Vagina (tissue), 2 donors: Measurements from ENCODE around the gene IFT81. TPM values are rescaled to one million over a fixed set of nuclear protein-coding genes. Genes with fewer than 3 reads are reported as not detected.

ENCODE experiments used
- DNase-seq, 2 donors: peaks; one replicate each; pipeline ENCODE4 v3.0.0-alpha.2; 2017; ENCODE audit errors: extremely low spot score in 2 of 2
- H3K27ac ChIP-seq: fragments of 200-600 bp; sonication (generic); one replicate; pipeline ENCODE4 v1.5.1; 2019
- H3K27me3 ChIP-seq: fragments of 200-600 bp; sonication (generic); one replicate; pipeline ENCODE4 v1.5.1; 2019
- H3K36me3 ChIP-seq, 2 donors: fragments of 200-600 bp; sonication (generic); one replicate each; pipeline ENCODE4 v1.5.1; 2017 to 2019
- H3K4me1 ChIP-seq: fragments of 200-600 bp; sonication (generic); one replicate; pipeline ENCODE4 v1.5.1; 2019
- H3K4me3 ChIP-seq, 2 donors: fragments of 200-600 bp; sonication (generic); 1 replicate in 1 of 2; 2 replicates in 1 of 2; pipeline ENCODE4 v1.5.1; 2016 to 2019
- H3K9me3 ChIP-seq: fragments of 200-600 bp; sonication (generic); one replicate; pipeline ENCODE4 v1.5.1; 2019
- POLR2A ChIP-seq, 2 donors: fragments of 450-650 bp; IDR thresholded peaks; one replicate each; pipeline ENCODE4 v1.6.1; 2017; ENCODE audit warnings: antibody characterized with exemption in 2 of 2, mild to moderate bottlenecking in 2 of 2, moderate library complexity in 2 of 2
- POLR2AphosphoS5 ChIP-seq, 2 donors: sonication (generic); formaldehyde crosslinking; IDR thresholded peaks; one replicate each; pipeline ENCODE4 v1.9.0; 2017; ENCODE audit warnings: antibody characterized with exemption in 2 of 2, mild to moderate bottlenecking in 2 of 2, low read depth in 1 of 2; ENCODE audit not compliant: insufficient read depth in 1 of 2
- intact Hi-C: fragments of 100-400 bp; cut with DNase I; formaldehyde crosslinking; loops from one replicate; pipeline ENCODE4 v1.15.1; 2023
- total RNA-seq: library from RNA; depleted of rRNA; stranded (reverse); fragments of >200 nt; gene quantifications from one replicate; pipeline ENCODE4 v1.2.3, GENCODE V29; 2016
- TF ChIP-seq, protein P1 (sequence below), 3 experiments: fragments of 450-650 bp in 2 of 3; fragments of 200-600 bp in 1 of 3; sonication (generic) in 1 of 3; IDR thresholded peaks; one replicate each; pipeline ENCODE4 v1.5.1; 2017 to 2019; ENCODE audit warnings: antibody characterized with exemption in 3 of 3, mild to moderate bottlenecking in 2 of 3, moderate library complexity in 2 of 3

IFT81 gene
- total RNA-seq, 1 donor from 2014 or later = 18.2 TPM

DNA sequence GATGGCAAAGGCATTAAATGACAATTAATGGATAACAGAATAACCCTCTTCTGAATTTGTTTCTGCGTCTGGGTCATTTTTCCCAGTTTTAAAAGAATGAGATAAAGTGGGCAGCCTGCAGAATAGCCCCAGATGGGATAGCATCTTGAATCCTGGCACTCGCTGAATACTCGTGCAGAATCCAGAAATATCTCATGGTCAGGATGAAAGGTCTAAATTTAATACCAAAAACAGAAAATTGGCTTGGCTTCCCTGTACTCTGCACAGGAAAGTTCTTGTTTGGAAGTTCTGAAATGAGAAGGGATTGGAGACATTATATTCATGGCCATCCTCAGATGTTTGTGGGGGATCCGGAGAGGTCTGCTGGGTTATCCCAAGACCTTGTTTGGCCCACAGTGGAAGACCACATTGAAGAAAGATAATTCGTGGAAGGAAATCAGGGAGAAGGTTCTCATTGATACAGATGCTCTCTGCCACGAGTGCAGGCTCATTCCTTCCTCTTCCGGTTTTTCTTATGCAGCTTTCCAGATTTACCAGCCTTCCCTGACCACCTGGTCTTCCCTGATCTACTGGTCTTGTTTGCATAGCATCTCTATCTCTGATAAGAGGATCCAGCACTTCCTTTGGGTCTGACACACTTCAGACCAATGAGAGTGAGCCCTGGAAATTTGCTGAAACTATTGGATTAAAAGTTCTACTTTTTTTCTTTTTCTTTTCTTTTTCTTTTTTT lies 6.0 kb upstream of the IFT81 start:
- no peaks in the 10 kb centered on the region for H3K36me3 ChIP-seq
- H3K27me3 ChIP-seq = no peaks in the 10 kb centered on the region
- TF ChIP-seq POLR2AphosphoS5 (IDR thresholded peaks at IDR 0.05; ENCODE audit: insufficient read depth in 1 of 2, low read depth in 1 of 2) (peak in 1 of 2 donors; percentile 59), POLR2A (IDR thresholded peaks at IDR 0.05) (no peak)
- no peaks in the 10 kb centered on the region for H3K9me3 ChIP-seq
- H3K4me1 ChIP-seq = peaks cover 26% of the 10 kb centered on the region
- no peak overlapping the region for H3K4me3 ChIP-seq
- H3K27ac ChIP-seq = peak overlapping the region; percentile 69
- intact Hi-C loops = no loop called here
- no peak for DNase-seq

GRCh38 chr12:110122929-110123328 lies 1.2 kb upstream of the IFT81 start:
- Histone ChIP-seq H3K4me1 (peaks cover 47% of the 10 kb centered on the region), H3K36me3 (no peaks in the 10 kb centered on the region), H3K27ac (no peak overlapping the region), H3K27me3 (no peaks in the 10 kb centered on the region), H3K4me3 (no peak overlapping the region), H3K9me3 (no peaks in the 10 kb centered on the region)
- TF ChIP-seq POLR2A (IDR thresholded peaks at IDR 0.05) (no peak), POLR2AphosphoS5 (IDR thresholded peaks at IDR 0.05; ENCODE audit: insufficient read depth in 1 of 2, low read depth in 1 of 2) (no peak)
- TF ChIP-seq, protein P1, sequence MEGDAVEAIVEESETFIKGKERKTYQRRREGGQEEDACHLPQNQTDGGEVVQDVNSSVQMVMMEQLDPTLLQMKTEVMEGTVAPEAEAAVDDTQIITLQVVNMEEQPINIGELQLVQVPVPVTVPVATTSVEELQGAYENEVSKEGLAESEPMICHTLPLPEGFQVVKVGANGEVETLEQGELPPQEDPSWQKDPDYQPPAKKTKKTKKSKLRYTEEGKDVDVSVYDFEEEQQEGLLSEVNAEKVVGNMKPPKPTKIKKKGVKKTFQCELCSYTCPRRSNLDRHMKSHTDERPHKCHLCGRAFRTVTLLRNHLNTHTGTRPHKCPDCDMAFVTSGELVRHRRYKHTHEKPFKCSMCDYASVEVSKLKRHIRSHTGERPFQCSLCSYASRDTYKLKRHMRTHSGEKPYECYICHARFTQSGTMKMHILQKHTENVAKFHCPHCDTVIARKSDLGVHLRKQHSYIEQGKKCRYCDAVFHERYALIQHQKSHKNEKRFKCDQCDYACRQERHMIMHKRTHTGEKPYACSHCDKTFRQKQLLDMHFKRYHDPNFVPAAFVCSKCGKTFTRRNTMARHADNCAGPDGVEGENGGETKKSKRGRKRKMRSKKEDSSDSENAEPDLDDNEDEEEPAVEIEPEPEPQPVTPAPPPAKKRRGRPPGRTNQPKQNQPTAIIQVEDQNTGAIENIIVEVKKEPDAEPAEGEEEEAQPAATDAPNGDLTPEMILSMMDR (IDR thresholded peaks at IDR 0.05) = no peak
- intact Hi-C loops = loop anchor here (5.0 kb wide), 1 partner anchor 159 kb away; the partner anchor contains the start of gene ATP2A2
- DNase-seq = no peak

DNA sequence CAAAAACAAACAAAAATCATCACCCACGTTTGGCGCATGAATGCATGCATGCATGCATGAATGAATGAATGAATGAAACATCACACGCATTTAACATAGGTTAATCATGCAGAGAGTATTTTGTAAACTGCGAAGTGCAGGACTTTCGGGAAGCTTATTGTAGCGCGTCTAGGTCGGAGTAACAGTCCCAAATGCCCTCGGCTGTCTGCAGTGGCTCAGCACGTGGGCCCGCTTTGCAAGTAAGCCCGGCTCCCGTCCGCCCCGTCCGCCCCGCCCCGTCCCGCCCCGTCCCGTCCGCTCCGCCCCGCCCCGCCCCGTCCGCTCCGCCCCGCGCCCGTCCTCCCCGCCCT lies 263 bp upstream of the IFT81 start:
- Histone ChIP-seq H3K4me1 (peaks cover 41% of the 10 kb centered on the region), H3K27me3 (no peaks in the 10 kb centered on the region), H3K4me3 (peak overlapping the region; percentile 70 to 92), H3K9me3 (no peaks in the 10 kb centered on the region), H3K27ac (no peak overlapping the region), H3K36me3 (no peaks in the 10 kb centered on the region)
- TF ChIP-seq POLR2A (IDR thresholded peaks at IDR 0.05) (no peak), POLR2AphosphoS5 (IDR thresholded peaks at IDR 0.05; ENCODE audit: insufficient read depth in 1 of 2, low read depth in 1 of 2) (no peak)
- TF ChIP-seq, protein P1 (IDR thresholded peaks at IDR 0.05) = no peak
- DNase-seq = no peak
- intact Hi-C loops = loop anchor here (2.0 to 5.0 kb wide), 2 partner anchors 13 to 158 kb away; partner anchors contain the start of gene ATP2A2

- H3K27me3 ChIP-seq = no peaks in the 10 kb centered on the region
These were observed 2.4 kb downstream of the IFT81 start for GRCh38 chr12:110126557-110126956.

GRCh38 chr12:110134691-110135411 lies 10.7 kb downstream of the IFT81 start:
- Histone ChIP-seq H3K27me3 (no peaks in the 10 kb centered on the region), H3K4me3 (no peak overlapping the region), H3K9me3 (no peaks in the 10 kb centered on the region), H3K4me1 (no peaks in the 10 kb centered on the region), H3K27ac (no peak overlapping the region), H3K36me3 (peaks cover 0 to 35% of the 10 kb centered on the region in 2 donors)
- no peak for DNase-seq
- intact Hi-C loops = no loop called here
- no peak for TF ChIP-seq POLR2AphosphoS5 (IDR thresholded peaks at IDR 0.05; ENCODE audit: insufficient read depth in 1 of 2, low read depth in 1 of 2)
- no peak for TF ChIP-seq POLR2A (IDR thresholded peaks at IDR 0.05)
- TF ChIP-seq, protein P1 (IDR thresholded peaks at IDR 0.05) = no peak

More at GRCh38 chr12:110126557-110126956, 2.4 kb downstream of the IFT81 start:
- DNase-seq = no peak
- no peaks in the 10 kb centered on the region for H3K9me3 ChIP-seq
- no peak for TF ChIP-seq POLR2A (IDR thresholded peaks at IDR 0.05)
- no peak for TF ChIP-seq POLR2AphosphoS5 (IDR thresholded peaks at IDR 0.05; ENCODE audit: insufficient read depth in 1 of 2, low read depth in 1 of 2)
- TF ChIP-seq, protein P1 (IDR thresholded peaks at IDR 0.05) = no peak
- no peaks in the 10 kb centered on the region for H3K36me3 ChIP-seq
- intact Hi-C loops = no loop called here
- no peak overlapping the region for H3K27ac ChIP-seq
- peaks cover 32% of the 10 kb centered on the region for H3K4me1 ChIP-seq
- H3K4me3 ChIP-seq = no peak overlapping the region
